ENCODE results near the gene JAKMIP2.

JAKMIP2 gene

DNA sequence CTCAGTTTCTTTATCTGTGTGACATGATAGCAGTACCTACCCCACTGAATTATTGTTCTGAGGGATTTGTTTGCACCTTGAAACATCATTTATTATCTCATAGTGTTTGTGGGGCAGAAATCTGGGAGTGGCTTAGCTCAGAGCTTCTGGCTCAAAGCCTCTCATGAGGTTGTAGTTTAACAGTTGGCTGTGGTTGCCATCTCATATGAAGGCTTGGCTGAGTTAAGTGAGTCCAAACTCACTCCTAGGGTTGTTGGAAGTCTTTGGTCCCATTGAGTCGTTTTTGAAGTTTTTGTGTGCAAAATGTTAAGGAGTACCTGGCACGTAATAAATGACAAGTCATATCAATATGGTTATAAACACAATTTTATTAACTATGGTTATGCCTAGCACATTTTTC, 3.6 kb upstream of the JAKMIP2 start:
- no peak for DNase-seq

- DNase-seq: no peak
Observed at GRCh38 chr5:147784146-147784987, 1.8 kb upstream of the JAKMIP2 start.

GRCh38 chr5:147780924-147781573, 1.5 kb downstream of the JAKMIP2 start:
- no peak for DNase-seq

- DNase-seq: no peak
Observed at GRCh38 chr5:147779694-147780093, 2.8 kb downstream of the JAKMIP2 start.

DNA sequence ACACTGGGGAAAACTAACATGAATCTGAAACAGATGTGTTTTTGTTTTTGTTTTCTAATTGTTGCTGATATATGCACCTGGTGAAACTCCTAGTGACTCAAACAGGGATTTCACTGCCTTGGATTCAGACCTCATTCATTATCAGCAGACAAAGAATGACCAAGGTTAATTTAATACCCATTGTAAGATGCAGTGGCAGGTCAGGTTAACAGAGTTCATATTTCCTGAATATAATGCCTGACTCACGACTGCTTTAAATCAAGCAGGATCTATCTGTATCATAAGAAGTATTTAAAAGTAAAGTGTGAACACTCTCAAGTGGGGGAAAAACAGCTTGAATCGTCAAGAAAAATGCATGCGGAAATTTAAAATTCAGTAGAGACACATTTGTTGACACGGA, 5.5 kb downstream of the JAKMIP2 start:
- no peak for DNase-seq

GRCh38 chr5:147773587-147773986, 8.9 kb downstream of the JAKMIP2 start:
- no peak for DNase-seq

- DNase-seq: no peak
Observed at GRCh38 chr5:147773139-147773538, 9.4 kb downstream of the JAKMIP2 start.

GRCh38 chr5:147767048-147767447, 15.5 kb downstream of the JAKMIP2 start:
- DNase-seq: no peak

- no peak for DNase-seq
Observed at GRCh38 chr5:147763791-147764525, 18.6 kb downstream of the JAKMIP2 start.

DNA sequence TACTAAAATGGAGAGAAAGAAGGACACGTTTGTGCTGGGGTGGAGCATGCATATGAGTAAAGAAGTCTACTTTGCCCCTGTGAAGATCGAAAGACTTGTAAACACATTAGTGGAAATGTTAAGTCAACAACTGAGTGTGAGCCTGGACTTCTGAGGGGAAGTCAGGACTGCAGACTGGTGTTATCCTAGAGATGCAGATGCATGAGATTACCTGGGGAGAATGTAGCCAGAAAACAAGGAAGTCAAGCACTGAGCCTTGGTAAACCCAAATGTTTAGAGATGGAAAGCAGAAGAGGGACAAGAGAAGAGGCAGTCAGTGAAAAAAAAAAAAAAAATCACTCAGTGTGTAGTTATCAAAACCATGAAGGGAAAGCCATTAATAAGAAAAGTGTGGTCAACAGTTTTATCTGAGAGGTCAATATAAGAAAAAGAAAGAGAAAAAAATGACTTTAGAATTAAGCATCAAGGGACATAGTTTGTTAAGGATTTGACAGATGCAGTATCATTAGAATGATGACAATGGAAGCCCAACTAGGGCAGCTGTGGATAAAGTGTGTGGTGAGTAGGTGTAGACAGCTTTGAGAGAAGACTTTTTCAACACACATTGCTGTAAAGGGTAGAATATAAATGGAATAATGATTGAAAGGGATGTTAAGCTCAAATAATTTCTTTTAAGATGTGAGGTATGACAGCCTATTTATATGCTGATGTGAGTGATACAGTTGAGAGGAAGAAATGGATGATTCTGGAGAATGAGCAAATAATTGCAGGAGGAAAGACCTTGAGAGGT, 22.2 kb downstream of the JAKMIP2 start:
- no peak for DNase-seq

GRCh38 chr5:147759441-147759840, 23.1 kb downstream of the JAKMIP2 start:
- DNase-seq: no peak

DNA sequence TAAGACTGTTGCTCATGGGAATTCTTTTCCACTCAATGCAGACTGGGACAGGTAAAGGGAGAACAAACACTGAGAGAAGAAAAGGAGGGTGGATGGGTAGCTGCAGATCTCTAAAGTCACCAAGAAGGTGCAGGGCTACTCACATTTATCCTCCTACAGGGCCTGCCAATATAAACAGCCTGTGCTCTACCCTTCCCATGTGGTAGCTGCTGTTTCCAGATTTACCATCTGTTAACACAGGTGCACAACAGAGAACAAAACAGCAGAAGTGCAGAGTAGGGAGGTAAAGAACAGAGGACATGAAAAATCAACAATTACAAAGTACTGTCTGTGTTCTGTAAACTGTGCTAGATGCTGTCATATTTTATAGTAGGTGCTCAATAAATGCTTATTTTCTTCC, 26.0 kb downstream of the JAKMIP2 start:
- DNase-seq: peak; percentile 49

DNA sequence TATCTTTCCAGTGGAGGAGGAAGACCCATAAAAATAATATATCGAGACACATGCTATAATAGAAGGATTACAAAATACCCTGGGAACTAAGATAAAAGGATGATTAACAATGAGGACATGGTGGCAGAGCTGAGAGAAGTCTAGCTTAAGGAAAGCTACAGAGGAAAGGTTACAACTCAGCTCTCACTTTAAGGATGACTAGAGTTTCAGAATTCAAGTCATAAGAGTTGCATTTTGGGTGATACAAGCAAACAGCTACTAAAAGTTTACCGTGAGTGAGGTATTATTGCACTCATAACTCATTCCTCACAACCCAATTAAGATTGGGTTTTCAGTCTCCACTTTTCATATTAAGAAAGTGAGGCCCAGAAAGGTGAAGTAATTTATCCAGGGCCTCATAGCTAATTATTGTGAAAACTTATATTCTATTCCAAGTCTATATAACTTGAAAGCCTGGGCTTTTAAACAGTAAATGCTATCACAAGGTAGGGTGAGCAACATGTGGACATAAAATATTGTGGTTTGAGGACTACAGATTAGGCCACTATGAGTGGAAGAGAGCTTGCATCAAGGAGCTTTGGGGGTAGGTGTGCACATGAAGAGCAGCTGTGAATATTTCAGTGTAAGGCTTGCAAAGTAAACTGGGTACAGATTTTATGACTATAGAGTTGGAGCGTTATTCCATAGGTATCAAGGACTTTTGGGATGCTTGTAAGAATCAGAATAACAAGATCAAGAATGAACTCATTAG, 28.0 kb downstream of the JAKMIP2 start:
- no peak for DNase-seq

DNA sequence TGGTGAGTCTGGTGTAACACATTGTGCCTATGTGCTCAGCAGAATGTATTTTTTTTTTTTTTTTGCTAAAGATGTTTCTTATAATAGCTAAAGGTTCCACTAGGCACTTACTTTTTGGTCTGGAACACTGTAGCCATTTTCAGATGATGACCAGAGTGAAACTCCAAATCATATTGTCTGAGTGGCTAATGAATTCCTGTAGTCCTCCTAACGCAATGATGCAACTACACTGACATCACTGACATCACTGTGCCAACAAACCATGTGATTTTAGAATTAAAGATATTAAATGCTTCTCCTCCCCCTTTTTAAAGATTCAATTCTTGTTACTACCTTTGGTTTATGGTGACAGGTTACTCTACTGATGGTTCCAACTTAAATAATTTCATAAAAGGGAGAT, 28.8 kb downstream of the JAKMIP2 start:
- no peak for DNase-seq

GRCh38 chr5:147752666-147753290, 29.8 kb downstream of the JAKMIP2 start:
- no peak for DNase-seq

DNA sequence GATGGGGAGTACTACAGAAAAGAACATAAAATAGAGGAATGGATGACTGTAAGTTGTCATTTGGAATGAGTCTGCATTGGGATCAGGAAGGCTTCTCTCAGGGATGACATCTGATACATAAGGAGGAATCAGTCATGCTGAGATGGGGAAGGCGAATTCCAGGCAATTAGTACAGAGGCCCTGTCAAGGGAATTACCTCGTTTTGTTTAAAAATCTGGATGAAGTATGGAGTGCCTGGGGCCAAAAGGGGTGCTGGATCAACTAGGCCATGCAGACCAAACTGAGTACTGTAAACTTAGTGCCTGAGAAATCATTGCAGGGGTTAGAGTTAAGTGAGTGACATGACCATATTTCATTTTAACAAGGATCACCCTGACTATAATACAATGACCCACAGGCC, 30.5 kb downstream of the JAKMIP2 start:
- no peak for DNase-seq

- DNase-seq: no peak
Observed at GRCh38 chr5:147751156-147751830, 31.2 kb downstream of the JAKMIP2 start.

GRCh38 chr5:147750065-147750464, 32.5 kb downstream of the JAKMIP2 start:
- no peak for DNase-seq

DNA sequence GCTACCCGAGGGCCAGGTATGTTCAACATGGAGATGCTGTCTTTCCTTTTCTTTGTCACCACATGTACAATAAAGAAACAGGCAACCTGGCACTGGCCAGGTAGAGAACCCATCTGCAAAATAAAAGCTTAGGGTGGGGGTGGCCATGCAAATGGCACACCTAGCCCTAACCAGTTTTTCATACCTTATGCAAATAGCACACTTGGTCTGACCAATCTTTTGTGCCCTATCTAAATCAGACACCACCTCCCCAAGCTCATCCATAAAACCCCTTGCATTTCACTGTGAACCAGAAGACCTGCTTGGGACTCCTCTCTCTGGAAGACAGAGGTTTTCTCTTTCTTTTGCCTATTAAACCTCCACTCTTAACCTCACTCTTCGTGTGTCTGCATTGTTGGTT, 33.9 kb downstream of the JAKMIP2 start:
- DNase-seq: no peak

GRCh38 chr5:147746986-147747385, 35.5 kb downstream of the JAKMIP2 start:
- no peak for DNase-seq

Data from NCI-H1694 (cell line).